ENCODE results near the gene EI24. TPM values are rescaled to one million over a fixed set of nuclear protein-coding genes. Genes with fewer than 3 reads are reported as not detected.
A peak's percentile ranks its signal among the peaks of the same experiment; 100 is the strongest.

Gene EI24
- total RNA-seq, 1 experiment from 2014 or later, result 170 TPM

DNA sequence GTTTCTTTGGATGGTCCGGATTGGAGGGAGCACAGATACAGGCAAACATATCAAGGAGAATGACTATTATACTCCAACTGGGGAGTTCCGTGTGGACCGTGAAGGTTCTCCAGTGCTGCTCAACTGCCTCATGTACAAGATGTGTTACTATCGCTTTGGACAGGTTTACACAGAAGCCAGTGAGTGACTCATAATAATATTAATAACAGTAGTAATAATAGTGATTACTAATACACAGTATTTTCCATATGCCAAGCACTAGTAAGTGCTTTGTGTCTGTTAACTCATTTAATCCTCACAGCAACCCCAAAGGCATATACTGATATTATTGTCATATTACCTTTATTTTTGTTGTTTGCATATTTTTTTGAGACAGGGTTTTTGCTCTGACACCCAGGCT lies 49.1 kb downstream of the EI24 start:
- no peaks in the 10 kb centered on the region for H3K4me1 ChIP-seq
- ChIA-PET POLR2A (no interaction called here), CTCF (interaction anchor here (0.7 kb wide), 1 partner anchor 55 kb away, joined by 3 read pairs; no protein-coding TSS in a partner anchor)
- Mint-ChIP-seq H3K9me3 (ENCODE audit: unreplicated experiment) (no peaks in the 10 kb centered on the region), H3K36me3 (ENCODE audit: insufficient read depth, unreplicated experiment) (peaks cover 93% of the 10 kb centered on the region), H3K4me1 (ENCODE audit: low read depth, unreplicated experiment) (no peaks in the 10 kb centered on the region), H3K27ac (ENCODE audit: unreplicated experiment) (no peak overlapping the region), H3K4me3 (ENCODE audit: unreplicated experiment) (no peak overlapping the region), H3K27me3 (ENCODE audit: insufficient read depth, unreplicated experiment) (no peaks in the 10 kb centered on the region)
- no peak for DNase-seq
- intact Hi-C loops (cut with micrococcal nuclease; ENCODE audit: unreplicated experiment), result no loop called here
- no peaks in the 10 kb centered on the region for H3K27me3 ChIP-seq (replicated peaks; ENCODE audit: control insufficient read depth, insufficient read depth, low read length)
- no TSS peak for BruUV-seq (replicated peaks)
- no peaks in the 10 kb centered on the region for H3K9me3 ChIP-seq
- H3K36me3 ChIP-seq (ENCODE audit: control insufficient read depth, insufficient read depth, low read length), result peaks cover 7% of the 10 kb centered on the region; the same call in 1 of the 2 replicates
- no peak for TF ChIP-seq CTCF (IDR thresholded peaks at IDR 0.05; ENCODE audit: insufficient read depth in 1 of 2, low read depth in 1 of 2, low read length in 1 of 2, severe bottlenecking in 1 of 2, unreplicated experiment in 1 of 2)
- no peak overlapping the region for H3K4me3 ChIP-seq (ENCODE audit: low read depth, low read length)

- no peaks in the 10 kb centered on the region for H3K27me3 Mint-ChIP-seq (ENCODE audit: insufficient read depth, unreplicated experiment)
- peaks cover 80% of the 10 kb centered on the region for H3K36me3 Mint-ChIP-seq (ENCODE audit: insufficient read depth, unreplicated experiment)
- no peak overlapping the region for H3K4me3 ChIP-seq (ENCODE audit: low read depth, low read length)
- H3K27me3 ChIP-seq (replicated peaks; ENCODE audit: control insufficient read depth, insufficient read depth, low read length), result no peaks in the 10 kb centered on the region
- POLR2A ChIA-PET, result interaction anchor here (1.4 kb wide), 1 partner anchor 52 kb away, joined by 4 read pairs; the partner anchor contains the start of gene EI24
- CTCF ChIA-PET, result no interaction called here
- peaks cover 2% of the 10 kb centered on the region; the same call in 1 of the 2 replicates for H3K36me3 ChIP-seq (ENCODE audit: control insufficient read depth, insufficient read depth, low read length)
- no peak for TF ChIP-seq CTCF (IDR thresholded peaks at IDR 0.05; ENCODE audit: insufficient read depth in 1 of 2, low read depth in 1 of 2, low read length in 1 of 2, severe bottlenecking in 1 of 2, unreplicated experiment in 1 of 2)
- no peaks in the 10 kb centered on the region for H3K9me3 ChIP-seq
- H3K4me3 Mint-ChIP-seq (ENCODE audit: unreplicated experiment), result no peak overlapping the region
- no peak for DNase-seq
- H3K27ac Mint-ChIP-seq (ENCODE audit: unreplicated experiment), result no peak overlapping the region
- intact Hi-C loops (cut with micrococcal nuclease; ENCODE audit: unreplicated experiment), result no loop called here
- no peaks in the 10 kb centered on the region for H3K9me3 Mint-ChIP-seq (ENCODE audit: unreplicated experiment)
- H3K4me1 ChIP-seq, result peaks cover 5% of the 10 kb centered on the region
- no TSS peak for BruUV-seq (replicated peaks)
- peaks cover 8% of the 10 kb centered on the region for H3K4me1 Mint-ChIP-seq (ENCODE audit: low read depth, unreplicated experiment)
These were observed 52.7 kb downstream of the EI24 start for GRCh38 chr11:125621995-125622394.

DNA sequence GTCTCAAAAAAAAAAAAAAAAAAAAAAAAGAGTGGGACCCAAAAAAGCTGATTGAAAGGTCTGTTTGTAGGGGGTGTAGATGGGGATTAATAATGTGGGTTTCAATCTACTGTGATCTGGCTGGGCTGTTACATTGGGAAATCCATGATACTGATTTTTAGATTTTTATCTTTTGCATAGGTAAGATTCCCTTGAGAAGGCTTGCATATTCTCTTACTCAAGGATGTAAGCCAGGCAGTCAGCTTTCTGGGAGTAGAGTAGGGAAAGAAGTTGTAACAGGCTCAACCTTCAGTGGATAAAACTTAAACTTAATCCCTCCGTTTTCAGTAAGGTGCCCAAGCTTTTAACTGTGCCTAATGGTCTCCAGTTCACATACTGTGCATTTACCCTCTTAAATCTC lies 53.8 kb downstream of the EI24 start:
- BruUV-seq (replicated peaks), result no TSS peak
- Mint-ChIP-seq H3K27me3 (ENCODE audit: insufficient read depth, unreplicated experiment) (no peaks in the 10 kb centered on the region), H3K4me1 (ENCODE audit: low read depth, unreplicated experiment) (peaks cover 17% of the 10 kb centered on the region), H3K36me3 (ENCODE audit: insufficient read depth, unreplicated experiment) (peaks cover 81% of the 10 kb centered on the region), H3K9me3 (ENCODE audit: unreplicated experiment) (no peaks in the 10 kb centered on the region), H3K4me3 (ENCODE audit: unreplicated experiment) (no peak overlapping the region), H3K27ac (ENCODE audit: unreplicated experiment) (peak overlapping the region; percentile 16)
- H3K27me3 ChIP-seq (replicated peaks; ENCODE audit: control insufficient read depth, insufficient read depth, low read length), result no peaks in the 10 kb centered on the region
- H3K4me3 ChIP-seq (ENCODE audit: low read depth, low read length), result no peak overlapping the region
- peaks cover 8% of the 10 kb centered on the region for H3K4me1 ChIP-seq
- CTCF ChIA-PET, result interaction anchor here (0.7 kb wide), 1 partner anchor 9 kb away, joined by 5 read pairs; no protein-coding TSS in a partner anchor
- TF ChIP-seq CTCF (IDR thresholded peaks at IDR 0.05; ENCODE audit: insufficient read depth in 1 of 2, low read depth in 1 of 2, low read length in 1 of 2, severe bottlenecking in 1 of 2, unreplicated experiment in 1 of 2), result no peak
- intact Hi-C loops (cut with micrococcal nuclease; ENCODE audit: unreplicated experiment), result no loop called here
- H3K9me3 ChIP-seq, result no peaks in the 10 kb centered on the region
- DNase-seq, result no peak
- 0 out of 2 replicates have a peak, but pooled peaks cover 2% of the 10 kb centered on the region for H3K36me3 ChIP-seq (ENCODE audit: control insufficient read depth, insufficient read depth, low read length)
- POLR2A ChIA-PET, result interaction anchor here (0.9 kb wide), 1 partner anchor 23 kb away, joined by 3 read pairs; no protein-coding TSS in a partner anchor

Measured in Caco-2 (cell line).